Measurements from ENCODE around the gene ARHGEF19.
"Not testable (repeated sequence)": the region's sequence is repeated elsewhere in the genome, so short reads cannot be mapped to it uniquely, and the experiment has no call there.

ARHGEF19 gene

GRCh38 chr1:16244650-16245285 lies 32.3 kb upstream of the ARHGEF19 start:
- no peak for DNase-seq (ENCODE audit: low spot score)

GRCh38 chr1:16243936-16244649 lies 31.6 kb upstream of the ARHGEF19 start:
- peak; percentile 55 for DNase-seq (ENCODE audit: low spot score)

- no peak for DNase-seq (ENCODE audit: low spot score)
Observed at GRCh38 chr1:16243215-16243610, 30.8 kb upstream of the ARHGEF19 start.

- DNase-seq (ENCODE audit: low spot score), result no peak
Observed at GRCh38 chr1:16242556-16243214, 30.2 kb upstream of the ARHGEF19 start.

GRCh38 chr1:16241221-16241708 lies 28.8 kb upstream of the ARHGEF19 start:
- DNase-seq (ENCODE audit: low spot score), result no peak

- DNase-seq (ENCODE audit: low spot score), result no peak
Observed at GRCh38 chr1:16239972-16240491, 27.6 kb upstream of the ARHGEF19 start.

GRCh38 chr1:16237343-16237830 lies 24.9 kb upstream of the ARHGEF19 start:
- no peak for DNase-seq (ENCODE audit: low spot score)

GRCh38 chr1:16236511-16237342 lies 24.3 kb upstream of the ARHGEF19 start, which contains the start of gene CPLANE2:
CPLANE2 (minus strand) TSS chr1:16237183; CDS start chr1:16236742, 441 bp downstream.
- peak; percentile 86 for DNase-seq (ENCODE audit: low spot score)

GRCh38 chr1:16235944-16236510 lies 23.6 kb upstream of the ARHGEF19 start:
- DNase-seq (ENCODE audit: low spot score), result peak; percentile 50

- no peak for DNase-seq (ENCODE audit: low spot score)
Observed at GRCh38 chr1:16235347-16235746, 22.9 kb upstream of the ARHGEF19 start.

GRCh38 chr1:16233431-16233830 lies 21.0 kb upstream of the ARHGEF19 start:
- no peak for DNase-seq (ENCODE audit: low spot score)

- no peak for DNase-seq (ENCODE audit: low spot score)
Observed at GRCh38 chr1:16232316-16232710, 19.9 kb upstream of the ARHGEF19 start.

GRCh38 chr1:16231331-16232315 lies 19.2 kb upstream of the ARHGEF19 start:
- no peak for DNase-seq (ENCODE audit: low spot score)

- no peak for DNase-seq (ENCODE audit: low spot score)
Observed at GRCh38 chr1:16230744-16231143, 18.3 kb upstream of the ARHGEF19 start.

- no peak for DNase-seq (ENCODE audit: low spot score)
Observed at GRCh38 chr1:16229976-16230740, 17.7 kb upstream of the ARHGEF19 start.

- peak; percentile 58 for DNase-seq (ENCODE audit: low spot score)
Observed at GRCh38 chr1:16226490-16227179, 14.2 kb upstream of the ARHGEF19 start.

GRCh38 chr1:16226129-16226489 lies 13.7 kb upstream of the ARHGEF19 start:
- DNase-seq (ENCODE audit: low spot score), result no peak

- no peak for DNase-seq (ENCODE audit: low spot score)
Observed at GRCh38 chr1:16224472-16224871, 12.0 kb upstream of the ARHGEF19 start.

GRCh38 chr1:16222716-16223115 lies 10.3 kb upstream of the ARHGEF19 start:
- not testable (repeated sequence) for DNase-seq (ENCODE audit: low spot score)
